Esophagus squamous epithelium (tissue), 4 donors: ENCODE data around the gene SLC33A1.

Source experiments
- CTCF ChIP-seq, 6 experiments: fragments of 450-650 bp in 4 of 6; fragments of 200-600 bp in 2 of 6; sonication (generic) in 2 of 6; IDR thresholded peaks; one replicate each; pipeline ENCODE4 v1.5.1; 2016 to 2019; ENCODE audit warnings: antibody characterized with exemption in 6 of 6, mild to moderate bottlenecking in 4 of 6, moderate library complexity in 4 of 6
- POLR2A ChIP-seq, 4 donors: fragments of 450-650 bp; IDR thresholded peaks; one replicate each; pipeline ENCODE4 v1.6.1; 2017; ENCODE audit warnings: antibody characterized with exemption in 4 of 4, mild to moderate bottlenecking in 4 of 4, moderate library complexity in 3 of 4

GRCh38 chr3:155785662-155786295 lies 68.4 kb downstream of the SLC33A1 start:
- no peak for TF ChIP-seq CTCF (IDR thresholded peaks at IDR 0.05)
- no peak for TF ChIP-seq POLR2A (IDR thresholded peaks at IDR 0.05)
